Measurements from ENCODE around the gene PPT2. TPM values are rescaled to one million over a fixed set of nuclear protein-coding genes. Genes with fewer than 3 reads are reported as not detected.

PPT2 gene
- total and polyA plus RNA-seq, 2 of the 8 experiments (the other 6 are each of a cell fraction or from before 2014, with no cell fraction given) = 24.1 to 39.5 TPM

- peaks cover 0 to 4% of the 10 kb centered on the region in 2 experiments; a peak in 1 of 4 replicates for H3K79me2 ChIP-seq (ENCODE audit: control insufficient read depth in 1 of 2, insufficient read depth in 2 of 2, low read length in 2 of 2)
- H3K4me1 ChIP-seq (replicated peaks in 1 of 4; ENCODE audit: control insufficient read depth in 3 of 4, insufficient read depth in 4 of 4, low read length in 3 of 4) = peaks cover 14 to 38% (median 17%) of the 10 kb centered on the region in 4 experiments
- 0 out of 2 replicates have a peak, but pooled peaks cover 3% of the 10 kb centered on the region for H3K79me1 ChIP-seq (ENCODE audit: low read depth, low read length)
- 7% methylated on average over 25 of the region's 55 CpGs; no CpG with 5 or more reads in 1 of the 2 experiments for WGBS, 2 experiments (ENCODE audit: extremely low coverage in 1 of 2, insufficient coverage in 1 of 2, insufficient read length in 1 of 2, insufficient replicate concordance in 2 of 2, low coverage in 1 of 2, low lambda C conversion rate in 2 of 2, missing lambda C conversion rate in 1 of 2)
- no peaks in the 10 kb centered on the region for H4K20me1 ChIP-seq (replicated peaks in 1 of 2; ENCODE audit: control insufficient read depth in 1 of 2, insufficient read depth in 2 of 2, low read length in 2 of 2)
- H2BK5ac ChIP-seq (ENCODE audit: low read depth, low read length) = peak overlapping the region; percentile 71; the same call in 1 of the 2 replicates
- H3K9ac ChIP-seq (replicated peaks in 1 of 4; ENCODE audit: extremely low read depth in 1 of 4, low read depth in 3 of 4, low read length in 3 of 4) = no peak overlapping the region
- ChIA-PET CTCF (ENCODE audit: partially characterized antibody) (interaction anchor here (0.8 to 4.7 kb wide), 12 partner anchors 14 to 53 kb away, joined by 3 to 23 read pairs (median 7); partner anchors contain the start of genes ATF6B and PBX2), POLR2A (ENCODE audit: partially characterized antibody) (interaction anchor here (0.6 to 9.2 kb wide), 13 partner anchors 9 to 41 kb away, joined by 3 to 70 read pairs (median 6); partner anchors contain the start of genes AGPAT1, ATF6B, FKBPL and GPSM3)
- H3K4me2 ChIP-seq (ENCODE audit: insufficient read depth in 1 of 2, low read depth in 2 of 2, low read length in 2 of 2) = peak overlapping the region; percentile 94 to 100
- no peak overlapping the region for H2BK120ac ChIP-seq (replicated peaks; ENCODE audit: low read depth, low read length)
- H3K18ac ChIP-seq (ENCODE audit: extremely low read depth, low read length) = peak overlapping the region; percentile 38; the same call in 1 of the 2 replicates
- H4K5ac ChIP-seq (ENCODE audit: insufficient read length, low read depth, low read length) = no peak overlapping the region
- peak overlapping the region; percentile 19; the same call in 1 of the 2 replicates for H2BK15ac ChIP-seq (ENCODE audit: low read length)
- no peak overlapping the region for H3K27ac ChIP-seq (ENCODE audit: low read depth, low read length)
- peaks cover 4 to 41% (median 37%) of the 10 kb centered on the region in 4 experiments for H3K27me3 ChIP-seq (replicated peaks in 1 of 4; ENCODE audit: control insufficient read depth in 3 of 4, extremely low read depth in 1 of 4, insufficient read depth in 3 of 4, low read length in 3 of 4)
- H3K14ac ChIP-seq (ENCODE audit: insufficient read length) = no peak overlapping the region
- H3K4me3 ChIP-seq (ENCODE audit: extremely low read depth in 1 of 4, insufficient read depth in 2 of 4, low read depth in 3 of 4, low read length in 4 of 4) = peak overlapping the region; percentile 55 to 76 (median 70)
- H3K56ac ChIP-seq (replicated peaks; ENCODE audit: insufficient read length, low read depth, low read length) = no peak overlapping the region
- no peak overlapping the region; the same call in 1 of the 2 replicates for H2BK12ac ChIP-seq (ENCODE audit: low read depth, low read length)
- no peaks in the 10 kb centered on the region for H3K9me3 ChIP-seq (ENCODE audit: insufficient read depth in 2 of 2, low read depth in 1 of 2, low read length in 1 of 2)
- H2BK20ac ChIP-seq (ENCODE audit: low read length) = peak overlapping the region; percentile 51; the same call in 1 of the 2 replicates
- FAIRE-seq = no peak
- no peak overlapping the region for H2AFZ ChIP-seq (ENCODE audit: low read length)
- no peaks in the 10 kb centered on the region for H3K36me3 ChIP-seq (ENCODE audit: control insufficient read depth in 2 of 4, insufficient read depth in 4 of 4, low read length in 3 of 4)
- no peak overlapping the region for H4K8ac ChIP-seq (ENCODE audit: extremely low read depth, insufficient read depth, low read length)
- H3K4ac ChIP-seq (replicated peaks; ENCODE audit: insufficient read length, low read depth, low read length) = no peak overlapping the region
- no peak overlapping the region for H4K91ac ChIP-seq (replicated peaks; ENCODE audit: insufficient read length, low read length)
- DNase-seq (ENCODE audit: low read depth in 1 of 2, low spot score in 2 of 2) = peak in 1 of 2 experiments; percentile 78
- no peak overlapping the region for H2AK5ac ChIP-seq (ENCODE audit: low read depth, low read length)
- no peak overlapping the region for H3K23ac ChIP-seq (ENCODE audit: insufficient read length)
- peaks cover 25% of the 10 kb centered on the region for H3K23me2 ChIP-seq (ENCODE audit: low read depth, low read length)
- TF ChIP-seq SIN3A (conservative IDR thresholded peaks at IDR 0.05 in 1 of 2, IDR thresholded peaks at IDR 0.05 in 1 of 2; ENCODE audit: low read depth in 1 of 2, low read length in 2 of 2) (no peak; a peak in 1 of 4 replicates), EZH2 (IDR thresholded peaks at IDR 0.05; ENCODE audit: low read depth, low read length, severe bottlenecking) (peak; percentile 33), YY1 (IDR thresholded peaks at IDR 0.05; ENCODE audit: low read depth, low read length) (no peak), SIRT6 (IDR thresholded peaks at IDR 0.05; ENCODE audit: low read length) (no peak), EP300 (IDR thresholded peaks at IDR 0.05; ENCODE audit: borderline replicate concordance in 1 of 2, low read depth in 2 of 2, low read length in 2 of 2) (peak in 1 of 2 experiments; percentile 62; a peak in 1 of 3 replicates), RAD21 (IDR thresholded peaks at IDR 0.05 in 1 of 2, conservative IDR thresholded peaks at IDR 0.05 in 1 of 2; ENCODE audit: low read depth in 2 of 2, low read length in 2 of 2) (no peak; a peak in 1 of 4 replicates), BRCA1 (IDR thresholded peaks at IDR 0.05; ENCODE audit: low read depth, low read length) (no peak)
- TF ChIP-seq, protein P1, sequence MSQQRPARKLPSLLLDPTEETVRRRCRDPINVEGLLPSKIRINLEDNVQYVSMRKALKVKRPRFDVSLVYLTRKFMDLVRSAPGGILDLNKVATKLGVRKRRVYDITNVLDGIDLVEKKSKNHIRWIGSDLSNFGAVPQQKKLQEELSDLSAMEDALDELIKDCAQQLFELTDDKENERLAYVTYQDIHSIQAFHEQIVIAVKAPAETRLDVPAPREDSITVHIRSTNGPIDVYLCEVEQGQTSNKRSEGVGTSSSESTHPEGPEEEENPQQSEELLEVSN (IDR thresholded peaks at IDR 0.05) = 0 out of 2 replicates have a peak, but pooled peaks have one; percentile 47
Observed at GRCh38 chr6:32149932-32150870, 3.7 kb upstream of the PPT2 start.

Data from H1 (cell line).